Body of pancreas (tissue), 4 donors: Measurements from ENCODE around the gene MAPK1.

Source experiments
- POLR2A ChIP-seq, 3 donors: fragments of 450-650 bp; IDR thresholded peaks; one replicate each; pipeline ENCODE4 v1.6.1; 2016; ENCODE audit warnings: antibody characterized with exemption in 3 of 3, mild to moderate bottlenecking in 2 of 3
- TF ChIP-seq, protein P1 (sequence below), 7 experiments: fragments of 450-650 bp in 4 of 7; fragments of 200-600 bp in 3 of 7; sonication (generic) in 3 of 7; IDR thresholded peaks; one replicate each; pipeline ENCODE4 v1.5.1; 2016 to 2019; ENCODE audit warnings: antibody characterized with exemption in 7 of 7

DNA sequence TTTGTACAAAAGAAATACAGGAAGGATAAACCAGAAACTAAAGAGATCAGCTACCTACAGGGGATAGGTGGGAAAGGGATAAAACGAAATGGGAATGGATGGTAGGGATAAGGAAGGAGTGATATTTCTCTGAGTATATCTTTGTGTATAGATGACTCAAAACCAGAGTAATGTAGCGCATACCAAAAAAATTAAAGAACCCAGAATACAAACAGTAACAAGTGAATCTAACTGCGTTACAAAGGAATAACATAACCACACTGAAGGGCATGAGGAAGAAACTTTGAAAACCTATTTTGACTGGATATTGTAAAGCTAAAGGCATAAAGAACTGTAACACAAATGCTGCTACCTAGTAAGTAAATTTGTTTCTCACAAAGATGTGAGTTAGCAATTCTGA, 37.9 kb downstream of the MAPK1 start:
- TF ChIP-seq, protein P1, sequence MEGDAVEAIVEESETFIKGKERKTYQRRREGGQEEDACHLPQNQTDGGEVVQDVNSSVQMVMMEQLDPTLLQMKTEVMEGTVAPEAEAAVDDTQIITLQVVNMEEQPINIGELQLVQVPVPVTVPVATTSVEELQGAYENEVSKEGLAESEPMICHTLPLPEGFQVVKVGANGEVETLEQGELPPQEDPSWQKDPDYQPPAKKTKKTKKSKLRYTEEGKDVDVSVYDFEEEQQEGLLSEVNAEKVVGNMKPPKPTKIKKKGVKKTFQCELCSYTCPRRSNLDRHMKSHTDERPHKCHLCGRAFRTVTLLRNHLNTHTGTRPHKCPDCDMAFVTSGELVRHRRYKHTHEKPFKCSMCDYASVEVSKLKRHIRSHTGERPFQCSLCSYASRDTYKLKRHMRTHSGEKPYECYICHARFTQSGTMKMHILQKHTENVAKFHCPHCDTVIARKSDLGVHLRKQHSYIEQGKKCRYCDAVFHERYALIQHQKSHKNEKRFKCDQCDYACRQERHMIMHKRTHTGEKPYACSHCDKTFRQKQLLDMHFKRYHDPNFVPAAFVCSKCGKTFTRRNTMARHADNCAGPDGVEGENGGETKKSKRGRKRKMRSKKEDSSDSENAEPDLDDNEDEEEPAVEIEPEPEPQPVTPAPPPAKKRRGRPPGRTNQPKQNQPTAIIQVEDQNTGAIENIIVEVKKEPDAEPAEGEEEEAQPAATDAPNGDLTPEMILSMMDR (IDR thresholded peaks at IDR 0.05): no peak
- no peak for TF ChIP-seq POLR2A (IDR thresholded peaks at IDR 0.05)
